ENCODE data around the gene EMID1.

- no peak for TF ChIP-seq POLR2A (IDR thresholded peaks at IDR 0.05)
- TF ChIP-seq CTCF (IDR thresholded peaks at IDR 0.05): no peak
These were observed 17.9 kb upstream of the EMID1 start for GRCh38 chr22:29187831-29188230.

All from testis (tissue), 2 donors.